Activated CD4-positive, alpha-beta T cell treated with anti-CD3 and anti-CD28 coated beads, Interleukin-2, amount 50 U/mL, for 16 hours (primary cell): ENCODE results near the gene CLDN6.

Experiments
- DNase-seq: peaks from one replicate; pipeline ENCODE4 v3.0.0-alpha.2; 2020

CLDN6 gene

DNA sequence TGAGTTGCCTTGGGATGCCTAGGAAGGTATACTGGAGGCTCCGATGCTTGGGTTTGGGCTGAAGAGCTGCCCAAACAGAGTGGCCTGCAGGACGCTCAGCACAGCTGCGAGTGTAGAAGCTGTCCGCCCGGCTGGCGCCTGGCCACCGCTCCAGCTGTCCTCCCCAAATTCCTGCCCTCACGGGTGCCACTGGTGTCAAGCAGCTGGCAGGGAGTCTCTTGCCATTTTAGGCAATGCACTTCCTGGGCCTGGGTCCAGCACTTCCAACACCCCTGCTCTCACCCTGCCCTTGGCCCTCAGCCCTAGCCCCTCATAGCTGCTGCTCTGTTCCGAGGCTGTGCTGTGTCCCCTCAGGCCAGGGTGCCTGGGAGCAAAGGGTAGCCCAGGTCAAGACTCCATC is 32.5 kb downstream of the CLDN6 start:
- no peak for DNase-seq

DNA sequence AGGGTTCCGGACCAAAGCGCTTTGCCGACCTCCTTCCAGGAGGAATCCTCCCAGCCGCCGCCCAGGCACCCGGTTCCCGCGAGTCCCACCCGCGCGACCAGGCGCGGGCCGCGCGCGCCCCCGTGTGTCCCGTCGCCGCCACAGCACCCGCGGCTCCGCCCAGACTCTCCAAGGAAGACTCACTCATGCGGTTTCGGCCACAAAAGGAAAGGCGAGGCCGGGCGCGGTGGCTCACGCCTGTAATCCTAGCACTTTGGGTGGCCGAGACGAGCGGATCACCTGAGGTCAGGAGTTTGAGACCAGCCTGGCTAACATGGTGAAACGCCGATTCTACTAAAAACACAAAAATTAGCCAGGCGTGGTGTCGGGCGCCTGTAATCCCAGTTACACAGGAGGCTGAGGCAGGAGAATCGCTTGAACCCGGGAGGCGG is 34.3 kb downstream of the CLDN6 start:
- DNase-seq = peak; percentile 83

DNA sequence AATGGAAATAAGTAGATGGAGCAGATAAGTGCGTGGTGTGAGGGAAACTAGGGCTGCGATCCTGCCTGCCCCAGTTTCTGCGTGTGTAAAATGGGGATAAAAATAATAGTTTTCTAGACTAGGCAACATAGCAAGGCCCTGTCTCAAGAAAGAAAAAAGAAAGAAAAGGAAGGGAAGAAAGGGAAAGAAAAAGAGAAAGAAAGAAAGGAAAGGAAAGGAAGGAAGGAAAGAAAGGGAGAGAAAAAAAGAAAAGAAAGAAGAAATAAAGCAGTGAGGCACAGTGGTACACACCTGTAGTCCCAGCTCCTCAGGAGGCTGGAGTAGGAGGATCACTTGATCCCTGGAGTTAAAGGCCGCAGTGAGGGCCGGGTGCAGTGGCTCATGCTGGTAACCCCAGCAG is 35.6 kb downstream of the CLDN6 start:
- DNase-seq = no peak

DNA sequence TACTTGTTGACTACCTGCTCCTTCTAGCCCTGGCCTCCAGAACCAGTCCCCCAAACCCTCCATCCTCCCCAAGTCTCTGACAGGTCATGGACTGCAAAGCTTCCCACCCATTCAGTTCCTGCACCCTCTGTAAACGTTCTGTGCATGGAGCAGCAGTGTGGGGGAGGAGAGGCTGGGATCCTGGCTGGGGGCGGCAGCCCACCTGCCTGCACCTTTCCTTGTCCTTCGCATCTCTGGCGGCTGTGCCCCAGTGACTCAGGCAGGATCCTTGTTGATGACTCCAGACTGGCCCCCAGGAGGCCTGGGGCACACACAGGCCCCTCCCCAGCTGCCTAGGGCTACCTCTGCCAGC is 36.1 kb downstream of the CLDN6 start:
- no peak for DNase-seq

DNA sequence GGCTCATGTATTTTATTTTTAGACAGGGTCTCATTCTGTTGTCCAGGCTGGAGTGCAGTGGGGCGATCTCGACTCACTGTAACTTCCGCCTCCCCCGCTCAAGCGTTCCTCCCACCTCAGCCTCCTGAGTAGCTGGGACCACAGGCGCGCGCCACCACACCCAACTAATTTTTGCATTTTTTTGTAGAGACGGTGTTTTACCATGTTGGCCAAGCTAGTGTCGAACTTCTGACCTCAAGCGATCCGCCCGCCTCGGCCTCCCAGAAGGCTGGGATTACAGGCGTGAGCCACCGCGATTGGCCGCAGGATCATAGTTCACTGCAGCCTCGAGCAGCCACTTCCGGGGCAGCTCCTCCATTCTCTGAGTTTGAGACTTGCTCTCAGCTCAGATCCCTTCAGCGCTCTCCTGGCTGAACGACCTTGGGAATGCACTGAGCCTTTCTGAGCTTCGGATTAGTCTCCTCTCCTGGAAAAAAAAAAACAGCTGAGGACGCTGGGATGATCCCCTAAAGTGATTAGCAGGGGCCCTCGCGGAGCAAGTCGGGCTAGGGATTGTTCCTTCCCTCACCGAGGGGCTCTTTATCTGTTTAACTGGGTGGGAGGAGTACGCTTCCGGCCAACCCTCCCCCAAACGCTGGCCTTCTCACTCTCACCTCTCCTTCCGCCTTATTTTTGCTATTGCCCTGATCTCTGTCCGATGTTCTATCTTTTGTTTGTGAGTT is 36.6 kb downstream of the CLDN6 start:
- DNase-seq = no peak

DNA sequence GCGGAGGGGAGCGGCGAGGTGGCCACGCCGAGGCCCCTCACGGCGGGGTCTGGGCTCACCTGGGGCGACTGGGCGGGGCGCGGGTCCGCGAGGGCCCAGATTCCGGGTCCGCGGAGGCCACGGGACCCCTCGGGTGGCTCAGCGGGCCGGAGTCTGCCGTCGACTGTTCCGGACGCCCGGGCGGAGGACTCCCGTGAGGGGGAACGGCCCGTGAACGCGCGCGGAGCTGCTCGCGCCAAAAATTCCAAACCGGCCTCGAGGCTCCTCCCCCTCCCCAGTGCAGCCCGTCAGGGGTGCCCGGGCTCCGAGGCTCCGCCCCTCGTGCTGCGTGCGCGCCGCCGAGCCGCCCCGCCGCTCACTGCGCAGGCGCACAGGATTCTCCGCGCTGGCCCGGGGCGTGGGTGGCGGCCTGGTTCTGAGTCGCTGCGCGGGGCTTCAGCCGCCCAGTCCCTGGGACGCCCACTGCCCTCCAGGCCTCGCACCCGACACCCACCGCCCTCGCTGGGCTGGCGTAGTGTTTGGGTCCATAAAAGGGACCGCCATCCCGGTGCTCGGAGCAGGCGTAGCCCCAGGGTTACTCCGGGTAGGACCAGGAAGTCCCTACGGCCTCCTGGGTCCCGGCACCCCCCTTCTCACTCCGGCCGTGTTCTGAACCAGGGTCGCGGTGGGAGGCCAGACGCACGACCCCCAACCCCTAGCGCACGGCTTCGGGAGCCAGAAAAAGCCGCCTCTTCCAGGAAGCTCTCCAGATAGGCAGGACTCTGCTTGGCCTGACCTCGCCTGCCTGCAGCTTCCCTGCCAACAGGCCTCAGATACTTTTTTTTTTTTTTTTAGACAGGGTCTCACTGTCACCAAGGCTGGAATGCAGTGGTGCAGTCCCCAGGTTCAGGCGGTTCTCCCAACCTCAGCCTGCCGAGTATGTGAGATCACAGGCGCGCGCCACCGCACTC is 37.5 kb downstream of the CLDN6 start, which contains the start of gene PKMYT1:
TSS of gene PKMYT1 (minus strand) at position 220 of the 950 bp plus-strand sequence. CDS start 789 bp downstream, outside the sequence.
- peak; percentile 94 for DNase-seq

DNA sequence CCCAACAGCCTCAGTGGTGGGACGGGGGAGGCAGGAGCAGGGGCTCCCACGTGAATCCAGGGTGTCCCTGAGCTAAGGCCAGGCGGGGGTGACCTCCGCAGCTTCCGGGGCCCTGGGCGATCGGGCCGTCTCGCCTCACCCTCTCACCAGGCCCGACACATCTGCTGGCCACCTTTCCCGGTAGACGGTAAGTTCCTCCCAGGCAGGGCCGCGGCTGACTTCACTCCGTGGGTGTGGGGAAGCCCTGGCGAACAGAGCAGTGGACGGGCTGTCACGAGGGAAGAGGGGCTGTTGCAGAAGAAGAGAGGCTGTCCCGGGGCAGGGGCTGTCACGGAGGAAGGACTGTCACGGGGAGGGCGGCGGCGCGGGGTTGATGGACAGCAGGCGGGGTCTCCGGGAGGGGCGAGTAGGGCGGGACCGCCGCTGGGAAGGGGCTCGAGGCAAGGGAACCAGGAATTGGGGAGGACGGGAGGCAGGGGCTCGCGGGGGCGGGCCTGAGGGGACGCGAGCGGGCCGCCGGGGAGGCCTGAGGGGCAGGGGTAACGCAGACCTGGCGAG is 38.2 kb downstream of the CLDN6 start:
- no peak for DNase-seq

DNA sequence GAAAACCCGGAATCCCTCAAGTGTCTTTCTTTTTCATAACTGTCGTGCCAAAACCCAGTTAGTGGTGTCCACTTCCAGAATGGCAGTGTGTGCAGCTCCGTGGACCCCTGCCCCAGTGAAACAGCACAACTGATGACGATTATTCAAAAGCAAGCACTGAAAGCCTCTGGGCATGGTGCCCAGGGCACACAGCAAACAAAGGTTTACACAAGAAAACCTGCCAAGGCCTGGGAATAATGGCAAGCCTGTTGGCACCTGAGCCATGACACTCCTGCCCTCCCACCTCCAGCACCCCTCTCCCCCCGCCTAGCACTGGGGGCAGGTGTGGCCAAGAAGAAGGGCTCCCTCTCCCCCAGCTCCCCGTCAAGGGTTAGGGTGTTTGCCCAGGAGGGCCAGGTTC is 40.5 kb downstream of the CLDN6 start:
- DNase-seq = no peak

DNA sequence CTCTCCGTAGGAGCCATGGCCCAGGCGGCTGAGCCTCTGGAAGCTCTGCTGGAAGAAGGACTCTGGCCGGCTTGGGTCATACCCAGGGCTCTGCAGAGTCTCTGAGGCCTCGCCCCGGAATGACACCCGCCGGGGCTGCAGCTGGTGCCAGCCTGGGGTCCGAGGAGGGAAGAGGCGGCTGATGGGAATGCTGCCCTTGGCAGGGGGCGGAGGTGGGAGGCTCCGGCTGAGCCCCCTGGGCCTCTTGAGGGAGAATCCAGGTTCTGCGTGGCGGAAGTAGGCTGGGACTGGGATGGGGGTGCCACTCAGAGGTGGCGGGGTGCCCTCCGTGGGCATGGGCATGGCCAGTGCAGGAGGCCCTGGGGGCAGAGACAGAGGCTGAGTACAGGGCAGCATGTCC is 41.3 kb downstream of the CLDN6 start:
- no peak for DNase-seq

DNA sequence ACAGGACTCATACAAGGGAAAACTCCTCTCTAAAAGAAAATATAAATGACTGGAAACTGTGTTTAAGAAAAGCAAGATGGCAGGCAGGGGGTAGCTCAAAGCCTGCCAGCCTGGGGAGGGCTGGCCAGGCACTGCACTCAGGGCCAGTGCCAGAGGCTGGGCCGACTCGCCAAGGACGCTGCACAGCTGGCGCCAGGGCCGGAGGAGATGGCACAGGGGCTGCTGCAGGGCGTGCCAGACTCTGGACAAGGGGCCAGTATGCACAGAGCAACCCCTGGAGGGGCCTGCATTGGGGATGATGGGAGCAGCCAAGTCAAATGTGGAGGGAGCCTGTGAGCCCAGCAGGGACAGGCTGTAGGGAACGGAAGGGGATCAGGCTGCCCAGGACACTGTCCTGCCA is 41.8 kb downstream of the CLDN6 start:
- DNase-seq = no peak

DNA sequence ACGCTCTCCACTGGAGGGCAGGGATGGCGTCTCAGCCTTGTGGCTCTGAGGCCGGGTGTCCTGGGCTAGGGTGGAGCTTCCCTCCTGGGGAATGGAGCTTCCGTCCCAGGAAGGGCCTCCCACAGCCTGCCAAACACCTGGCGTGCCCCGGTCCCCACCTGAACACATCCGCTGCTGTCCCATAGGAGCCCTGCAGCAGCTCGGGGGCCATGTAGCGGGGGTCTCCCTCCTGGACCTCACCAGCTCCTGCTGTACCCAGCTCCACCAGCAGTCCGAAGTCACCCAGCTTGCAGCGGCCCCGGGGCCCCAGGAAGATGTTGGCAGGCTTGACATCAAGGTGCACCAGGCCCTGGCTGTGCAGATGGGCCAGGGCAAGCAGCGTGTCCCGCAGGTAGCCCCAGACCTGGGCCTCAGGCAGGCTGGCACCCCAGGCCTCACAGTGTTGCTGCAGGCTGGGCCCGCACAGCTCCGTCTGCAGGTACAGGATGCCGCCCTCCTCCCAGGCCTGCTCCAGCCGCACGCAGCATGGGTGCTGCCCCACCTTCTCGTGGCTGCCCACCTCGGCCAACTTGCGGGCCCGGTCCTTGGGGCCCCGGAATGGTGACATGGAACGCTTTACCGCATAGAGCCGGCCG is 42.7 kb downstream of the CLDN6 start:
- no peak for DNase-seq

DNA sequence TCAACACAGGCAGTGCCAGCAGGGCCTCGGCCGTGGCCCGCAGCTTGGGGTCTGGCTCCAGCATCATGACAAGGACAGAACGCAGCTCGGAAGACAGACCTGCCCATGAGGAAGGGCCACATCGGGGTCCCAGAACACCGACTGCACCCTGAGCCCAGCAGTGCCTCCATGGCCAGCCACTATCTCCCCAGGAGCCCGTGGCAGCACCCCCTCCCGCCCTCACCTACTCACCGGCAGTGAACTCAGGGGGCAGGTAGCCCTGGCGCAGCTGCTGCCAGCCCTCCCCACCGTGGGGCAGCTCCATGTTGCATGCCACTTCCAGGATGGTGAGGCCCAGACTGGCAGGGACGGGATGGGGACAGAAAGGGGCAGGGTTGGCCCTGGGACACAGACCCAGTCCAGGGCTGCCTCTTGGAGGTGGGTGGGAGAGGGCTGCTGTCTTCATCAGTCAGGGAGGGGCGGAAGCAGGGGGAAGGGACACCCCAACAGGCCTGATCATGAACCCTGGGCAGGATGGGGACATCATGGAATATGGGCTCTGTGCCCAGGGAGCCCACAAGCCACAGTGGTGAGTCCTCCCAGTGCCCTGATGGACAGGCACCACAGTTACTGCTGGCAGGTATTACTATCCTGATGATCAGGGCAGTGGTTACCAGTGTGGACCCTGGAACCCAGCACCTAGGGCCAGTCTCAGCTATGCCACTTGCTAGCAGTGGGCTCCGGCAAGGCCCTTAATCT is 43.5 kb downstream of the CLDN6 start:
- no peak for DNase-seq

DNA sequence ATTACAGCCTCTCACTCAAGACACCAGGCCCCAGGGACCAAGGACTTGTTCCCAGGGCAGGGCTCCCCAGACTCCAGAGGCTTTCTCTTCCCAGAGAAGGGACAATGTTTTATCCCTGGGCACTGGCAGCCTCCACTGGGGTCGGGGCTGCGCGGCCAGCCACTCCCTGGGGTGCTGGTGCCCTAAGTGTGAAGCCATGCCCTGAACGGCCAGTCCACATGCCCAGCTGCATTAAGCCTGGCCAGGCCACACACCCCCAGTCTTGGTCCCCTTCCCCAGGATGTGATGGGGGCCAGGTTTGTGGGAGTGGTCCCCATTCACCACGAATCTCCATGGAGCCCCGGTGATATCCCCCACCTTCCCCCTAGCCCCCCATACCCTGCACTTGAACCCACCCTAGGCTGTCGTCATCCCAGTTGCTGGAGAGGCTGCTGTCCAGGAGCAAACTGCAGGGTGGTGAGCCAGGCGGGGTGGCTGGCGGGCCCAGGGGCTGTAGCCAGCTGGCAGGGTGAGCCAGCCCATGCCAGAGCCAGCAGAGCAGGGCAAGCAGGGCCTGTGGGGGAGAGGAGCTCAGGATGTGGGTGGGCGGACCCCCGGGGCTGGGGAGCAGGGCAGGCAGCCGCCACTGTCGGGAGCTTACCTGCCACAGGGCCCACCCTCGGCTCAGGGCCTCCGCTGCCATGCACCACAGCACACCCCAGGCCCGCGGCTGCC is 44.2 kb downstream of the CLDN6 start:
- DNase-seq = no peak

DNA sequence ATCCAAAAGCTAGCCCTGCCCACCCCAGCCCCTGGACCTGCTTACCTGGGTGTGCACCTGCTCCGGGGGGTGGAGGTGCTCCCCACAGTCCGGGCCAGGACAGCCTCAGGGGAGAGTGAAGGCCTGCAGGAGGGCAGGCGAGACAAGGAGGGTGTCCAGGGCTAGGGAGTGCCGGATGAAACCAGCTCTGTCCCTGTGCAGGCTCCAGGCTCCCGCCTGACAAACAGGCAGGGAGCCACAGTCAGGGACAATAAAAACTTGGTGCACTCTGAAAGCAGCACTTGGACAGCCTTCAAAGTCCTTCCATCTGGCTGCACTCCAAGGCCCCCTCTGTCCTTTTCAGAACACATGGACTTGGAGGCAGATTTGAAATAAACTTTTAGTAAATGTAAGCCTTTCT is 44.9 kb downstream of the CLDN6 start:
- DNase-seq = no peak

DNA sequence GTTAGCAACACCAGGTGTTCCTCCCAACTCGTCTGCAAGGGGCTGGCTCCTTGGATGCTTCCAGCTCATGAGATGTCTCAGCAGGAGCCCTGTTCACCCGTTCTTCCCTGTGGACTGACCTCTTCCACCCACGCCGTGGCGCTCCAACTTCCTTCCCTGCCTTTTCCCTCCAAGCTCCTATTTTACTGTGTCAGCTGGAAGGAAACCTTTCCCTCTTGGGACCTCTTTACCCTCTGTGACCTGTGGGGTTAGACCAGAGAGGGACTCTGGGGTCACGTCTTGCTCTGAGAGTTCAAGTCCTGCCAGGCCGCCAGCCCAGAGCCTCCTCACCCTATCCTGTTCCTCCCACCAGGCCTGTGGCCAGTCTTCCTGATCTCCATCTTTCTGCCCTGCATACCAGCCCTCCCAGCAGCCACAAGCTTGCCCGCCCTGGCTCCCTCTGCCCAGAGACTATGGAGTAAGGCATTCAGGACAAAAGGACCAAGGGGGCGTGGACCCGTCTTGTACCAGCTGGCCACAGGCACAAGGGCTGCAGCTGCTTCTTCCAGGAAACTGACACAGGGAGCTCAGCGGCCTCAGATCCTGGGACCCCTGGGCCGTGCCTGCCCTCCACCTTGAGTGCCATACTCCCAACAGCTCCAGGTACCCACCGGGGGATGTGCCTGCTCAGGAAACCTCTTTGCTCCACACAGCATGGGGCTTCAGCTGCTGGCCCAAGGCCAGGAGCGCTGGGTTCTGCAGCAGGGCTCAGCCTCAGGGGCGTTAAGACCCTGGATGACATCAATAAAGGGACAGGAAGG is 45.8 kb downstream of the CLDN6 start:
- no peak for DNase-seq

DNA sequence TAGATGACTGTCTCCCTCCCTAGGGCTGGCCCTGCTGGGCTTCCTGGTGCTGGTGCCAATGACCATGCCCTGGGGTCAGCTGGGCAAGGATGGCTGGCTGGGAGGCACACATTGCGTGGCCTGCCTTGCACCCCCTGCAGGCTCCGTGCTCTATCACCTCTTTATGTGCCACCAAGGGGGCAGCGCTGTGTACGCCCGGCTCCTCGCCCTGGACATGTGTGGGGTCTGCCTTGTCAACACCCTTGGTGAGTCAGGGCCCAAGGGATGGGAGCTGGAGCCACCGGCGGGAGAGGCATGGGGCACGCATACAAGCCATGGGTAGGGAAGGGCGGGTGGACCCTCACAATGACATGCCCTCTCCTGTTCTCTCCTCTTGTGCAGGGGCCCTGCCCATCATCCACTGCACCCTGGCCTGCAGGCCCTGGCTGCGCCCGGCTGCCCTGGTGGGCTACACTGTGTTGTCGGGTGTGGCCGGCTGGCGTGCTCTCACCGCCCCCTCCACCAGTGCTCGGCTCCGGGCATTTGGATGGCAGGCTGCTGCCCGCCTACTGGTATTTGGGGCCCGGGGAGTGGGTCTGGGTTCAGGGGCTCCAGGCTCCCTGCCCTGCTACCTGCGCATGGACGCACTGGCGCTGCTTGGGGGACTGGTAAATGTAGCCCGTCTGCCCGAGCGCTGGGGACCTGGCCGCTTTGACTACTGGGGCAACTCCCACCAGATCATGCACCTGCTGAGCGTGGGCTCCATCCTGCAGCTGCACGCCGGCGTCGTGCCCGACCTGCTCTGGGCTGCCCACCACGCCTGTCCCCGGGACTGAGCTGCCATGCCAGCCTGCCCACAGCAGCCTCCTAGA is 46.6 kb downstream of the CLDN6 start:
- no peak for DNase-seq

DNA sequence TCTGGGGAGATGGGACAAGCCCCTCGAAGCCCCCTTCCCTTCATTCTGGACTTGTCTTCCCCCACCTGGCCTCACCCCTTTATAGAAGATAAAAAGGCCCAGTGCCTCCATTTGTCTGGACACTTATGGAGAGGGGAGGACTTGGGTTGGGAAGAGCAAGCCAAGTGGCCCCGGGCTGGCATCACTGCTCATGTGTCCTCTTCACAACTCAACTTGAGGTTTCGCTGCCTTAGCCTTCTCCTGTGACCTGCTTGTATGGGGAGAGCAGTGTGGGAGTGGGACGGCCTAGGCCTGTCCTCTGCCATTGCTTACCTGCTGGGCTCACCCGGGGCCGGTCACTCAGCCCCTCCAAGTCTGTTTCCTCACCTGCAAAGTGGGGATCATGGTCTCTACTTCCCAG is 47.4 kb downstream of the CLDN6 start:
- no peak for DNase-seq

DNA sequence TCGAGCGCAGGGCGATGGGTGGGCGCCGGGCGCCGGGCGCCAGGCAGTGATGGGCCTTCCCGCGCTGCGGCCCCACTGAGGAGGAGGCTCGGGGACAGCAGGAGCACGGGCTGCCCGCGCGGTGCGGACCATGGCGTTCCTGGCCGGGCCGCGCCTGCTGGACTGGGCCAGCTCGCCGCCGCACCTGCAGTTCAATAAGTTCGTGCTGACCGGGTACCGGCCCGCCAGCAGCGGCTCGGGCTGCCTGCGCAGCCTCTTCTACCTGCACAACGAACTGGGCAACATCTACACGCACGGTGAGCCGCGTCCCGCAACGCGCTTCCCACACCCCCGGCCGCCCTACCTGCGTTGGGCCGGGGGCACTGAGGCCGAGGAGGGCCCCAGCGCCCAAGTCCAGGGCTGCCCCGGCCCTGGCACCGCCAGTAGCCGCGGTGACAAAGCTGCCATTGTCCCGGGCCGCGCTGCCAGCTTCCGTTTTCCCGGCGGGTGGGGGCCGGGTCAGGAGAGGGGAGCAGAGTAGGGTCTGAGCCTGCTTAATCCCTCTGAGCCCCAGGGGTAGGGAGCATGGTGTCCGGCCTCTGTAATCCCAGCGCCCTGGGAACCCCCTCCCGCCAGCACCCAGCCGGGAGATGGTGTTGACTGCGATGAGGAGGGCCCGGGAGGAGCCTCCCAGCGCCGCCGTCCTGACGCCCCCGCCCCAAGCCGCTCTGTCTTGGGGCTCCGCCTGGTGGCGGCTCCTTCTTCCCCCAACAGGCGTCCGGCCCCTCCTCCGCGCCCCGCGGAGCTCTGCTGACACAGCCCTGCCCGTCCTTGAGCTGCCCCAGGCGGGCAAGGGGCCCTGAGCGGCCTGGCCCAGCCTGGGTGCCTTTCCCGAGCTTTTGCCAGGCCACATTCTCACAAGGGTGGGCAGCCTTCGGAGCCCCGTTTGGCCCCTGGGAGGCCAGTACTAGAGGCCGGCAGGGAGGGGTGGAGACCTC is 48.1 kb downstream of the CLDN6 start:
- DNase-seq = peak; percentile 89
